Fibroblast of villous mesenchyme (primary cell): ENCODE measurements around the gene DDX47. TPM values are rescaled to one million over a fixed set of nuclear protein-coding genes. Genes with fewer than 3 reads are reported as not detected.
A peak's percentile ranks its signal among the peaks of the same experiment; 100 is the strongest.

Experiments used
- DNase-seq: peaks from one replicate; pipeline ENCODE4 v3.0.0-alpha.2; 2010; ENCODE audit warnings: low read depth
- H3K4me3 ChIP-seq: 2 replicates; pipeline ENCODE4 v1.5.1; 2011; ENCODE audit warnings: low read depth, mild to moderate bottlenecking, low read length
- total RNA-seq: library from RNA; depleted of rRNA; stranded (reverse); fragments of >200 nt; gene quantifications from 2 replicates; pipeline ENCODE4 v1.2.3, GENCODE V29; 2012
- TF ChIP-seq, protein P1 (sequence below): IDR thresholded peaks from 2 replicates; pipeline ENCODE4 v1.5.1; 2012; ENCODE audit warnings: low read depth, mild to moderate bottlenecking, low read length; ENCODE audit not compliant: insufficient read depth

DDX47 gene
- total RNA-seq, result 71.2 and 118 TPM in 2 replicates

DNA sequence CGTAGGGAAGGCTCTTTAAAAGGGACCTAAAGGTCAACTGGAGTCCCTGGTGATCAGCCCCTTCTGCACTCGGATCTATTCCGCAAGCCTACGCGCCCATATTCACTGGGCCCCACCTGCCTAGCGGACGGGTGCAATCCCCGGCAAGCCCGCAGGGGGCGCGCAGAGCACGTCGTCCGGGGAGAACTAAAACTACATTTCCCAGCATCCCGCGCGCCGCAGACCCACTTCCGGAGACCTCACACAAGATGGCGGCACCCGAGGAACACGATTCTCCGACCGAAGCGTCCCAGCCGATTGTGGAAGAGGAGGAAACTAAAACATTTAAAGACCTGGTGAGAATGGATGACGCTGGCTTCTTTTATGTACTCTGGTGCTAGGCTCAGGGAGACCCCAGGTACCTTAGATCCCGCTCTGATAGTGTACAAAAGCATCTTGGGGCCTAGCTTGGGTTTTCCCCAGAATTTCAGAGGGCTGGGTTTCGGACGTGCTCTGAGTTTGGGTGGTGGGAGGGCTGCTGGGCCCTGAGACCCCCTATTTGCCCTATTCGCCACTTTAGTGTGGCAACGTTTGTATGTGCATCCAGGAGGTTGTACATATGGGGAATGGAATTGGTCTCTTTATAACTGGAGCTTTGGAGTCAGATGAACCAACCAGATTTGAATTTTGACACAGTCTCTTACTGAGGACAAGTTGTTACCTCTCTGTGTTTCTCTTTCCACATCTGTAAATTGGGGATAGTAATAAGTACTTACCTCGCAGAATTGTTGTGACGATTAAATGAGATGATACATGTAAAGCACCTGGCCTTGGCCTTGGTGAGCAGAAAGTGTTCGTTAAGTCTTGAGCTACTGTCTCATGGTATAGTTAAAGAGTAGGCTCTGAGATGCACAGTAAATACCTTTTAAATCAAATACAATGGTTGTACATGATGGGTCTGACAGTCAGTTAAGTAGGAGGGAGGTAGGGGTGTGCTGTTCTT, at the start of gene DDX47:
Gene DDX47 (plus strand): TSS at position 227 of the 982 bp plus-strand sequence. CDS start 22 bp downstream, at position 249.
- peak; percentile 93 for DNase-seq
- TF ChIP-seq, protein P1, sequence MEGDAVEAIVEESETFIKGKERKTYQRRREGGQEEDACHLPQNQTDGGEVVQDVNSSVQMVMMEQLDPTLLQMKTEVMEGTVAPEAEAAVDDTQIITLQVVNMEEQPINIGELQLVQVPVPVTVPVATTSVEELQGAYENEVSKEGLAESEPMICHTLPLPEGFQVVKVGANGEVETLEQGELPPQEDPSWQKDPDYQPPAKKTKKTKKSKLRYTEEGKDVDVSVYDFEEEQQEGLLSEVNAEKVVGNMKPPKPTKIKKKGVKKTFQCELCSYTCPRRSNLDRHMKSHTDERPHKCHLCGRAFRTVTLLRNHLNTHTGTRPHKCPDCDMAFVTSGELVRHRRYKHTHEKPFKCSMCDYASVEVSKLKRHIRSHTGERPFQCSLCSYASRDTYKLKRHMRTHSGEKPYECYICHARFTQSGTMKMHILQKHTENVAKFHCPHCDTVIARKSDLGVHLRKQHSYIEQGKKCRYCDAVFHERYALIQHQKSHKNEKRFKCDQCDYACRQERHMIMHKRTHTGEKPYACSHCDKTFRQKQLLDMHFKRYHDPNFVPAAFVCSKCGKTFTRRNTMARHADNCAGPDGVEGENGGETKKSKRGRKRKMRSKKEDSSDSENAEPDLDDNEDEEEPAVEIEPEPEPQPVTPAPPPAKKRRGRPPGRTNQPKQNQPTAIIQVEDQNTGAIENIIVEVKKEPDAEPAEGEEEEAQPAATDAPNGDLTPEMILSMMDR, result peak; percentile 93
- H3K4me3 ChIP-seq, result peak within 1 kb of the TSS; percentile 69

DNA sequence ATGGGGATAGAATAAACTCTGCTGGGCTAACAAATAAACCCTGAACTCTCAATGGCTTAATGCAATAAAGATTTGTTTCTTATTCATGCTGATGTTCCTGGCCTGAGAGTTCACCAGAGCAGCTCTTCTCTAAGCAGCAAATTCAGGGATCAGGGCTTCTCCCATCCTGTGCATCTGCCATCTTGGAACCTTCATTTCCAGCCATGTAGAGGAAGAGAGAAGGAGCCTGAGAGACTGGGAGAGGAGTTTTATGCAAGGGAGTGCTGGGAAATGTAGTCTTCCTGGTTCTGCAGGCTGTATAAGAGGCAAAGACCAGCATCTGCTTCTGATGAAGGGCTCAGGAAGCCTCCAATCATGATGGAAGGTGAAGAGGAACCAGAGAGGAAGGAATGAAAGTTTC, 48.3 kb upstream of the DDX47 start:
- DNase-seq, result no peak
- TF ChIP-seq, protein P1, result no peak
- H3K4me3 ChIP-seq, result no peak overlapping the region

DNA sequence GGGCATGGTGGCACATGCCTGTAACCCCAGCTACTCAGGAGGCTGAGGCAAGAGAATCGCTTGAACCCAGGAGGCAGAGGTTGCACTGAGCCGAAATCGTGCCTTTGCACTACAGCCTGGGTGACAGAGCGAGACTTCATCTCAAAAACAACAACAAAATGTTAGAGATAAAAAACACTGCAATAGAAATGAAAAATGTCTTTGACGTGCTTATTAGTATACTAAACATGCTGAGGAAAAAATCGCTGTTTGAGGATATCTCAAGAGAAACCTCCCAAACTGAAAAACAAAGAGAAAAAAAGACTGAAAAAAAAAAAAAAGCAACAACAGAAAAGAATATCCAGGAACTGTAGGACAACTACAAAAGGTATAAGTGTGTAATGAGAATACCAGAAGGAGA, 42.9 kb upstream of the DDX47 start:
- TF ChIP-seq, protein P1, result no peak
- no peak for DNase-seq
- no peak overlapping the region for H3K4me3 ChIP-seq

DNA sequence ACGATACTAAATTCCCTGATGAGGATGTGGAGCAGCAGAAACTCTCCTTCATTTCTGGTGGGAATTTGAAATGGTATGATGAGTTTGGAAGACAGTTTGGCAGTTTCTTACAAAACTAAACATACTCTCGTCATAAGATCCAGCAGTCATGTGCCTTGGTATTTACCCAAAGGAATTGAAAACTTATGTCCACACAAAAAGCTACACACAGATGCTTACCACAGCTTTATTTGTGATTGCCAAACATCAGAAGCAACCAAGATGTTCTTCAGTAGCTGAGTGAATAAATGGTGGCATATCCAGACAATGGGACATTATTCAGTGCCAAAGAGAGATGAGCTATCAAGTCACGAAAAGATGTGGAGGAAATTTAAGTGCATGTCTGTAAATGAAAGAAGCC, 38.4 kb upstream of the DDX47 start:
- TF ChIP-seq, protein P1, result no peak
- no peak overlapping the region for H3K4me3 ChIP-seq
- DNase-seq, result no peak

DNA sequence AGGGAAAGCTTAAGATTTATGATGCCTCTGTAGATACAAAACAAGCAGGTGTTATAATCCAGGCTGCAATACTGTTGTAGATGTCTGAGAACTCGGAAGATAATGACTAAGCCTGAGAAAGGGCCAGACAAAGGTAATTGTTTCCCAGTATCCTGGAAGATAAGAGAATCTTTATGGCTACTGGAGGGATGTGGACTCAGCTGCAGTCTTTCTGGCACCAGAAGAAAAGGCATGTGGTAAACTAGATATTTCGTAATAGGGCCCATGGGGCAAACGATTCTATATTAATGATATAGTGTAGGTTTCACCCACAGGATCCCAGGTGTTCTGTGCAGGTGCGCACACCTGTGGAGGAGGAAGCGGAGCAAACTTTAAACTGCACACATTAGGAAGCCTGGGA, 36.9 kb upstream of the DDX47 start:
- TF ChIP-seq, protein P1, result no peak
- no peak overlapping the region for H3K4me3 ChIP-seq
- no peak for DNase-seq

DNA sequence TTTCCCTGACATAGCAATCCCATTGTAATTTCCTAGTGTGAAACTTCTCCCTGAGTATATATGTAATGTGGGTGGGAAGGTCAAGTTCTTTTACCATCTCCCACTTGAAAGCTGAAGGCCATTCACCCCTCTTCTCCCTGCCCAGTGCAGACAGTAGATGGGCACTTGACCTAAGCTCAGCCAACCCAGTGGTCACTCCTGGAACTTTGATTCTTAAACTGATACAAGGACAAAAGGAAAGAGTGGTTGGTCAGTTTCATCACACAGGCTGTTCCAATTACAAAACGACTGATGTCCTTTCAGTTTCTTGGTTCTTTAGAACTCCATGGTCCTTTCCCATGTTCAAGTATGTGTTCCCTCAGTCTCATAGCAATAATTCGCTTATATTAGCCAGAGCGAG, 36.1 kb upstream of the DDX47 start:
- H3K4me3 ChIP-seq, result no peak overlapping the region
- TF ChIP-seq, protein P1, result no peak
- DNase-seq, result no peak
